Caco-2 (cell line): ENCODE data around the gene PLCH1. TPM values are rescaled to one million over a fixed set of nuclear protein-coding genes. Genes with fewer than 3 reads are reported as not detected.

ENCODE experiments used
- BruUV-seq: library from RNA; stranded (reverse); fragments of 400-500 nt; replicated peaks from 2 replicates; lab custom pipeline; 2021; lab: Mats Ljungman, UMichigan
- CTCF ChIA-PET: fragments of 300-600 bp; sonication (Branson Sonifier 250); formaldehyde crosslinking; loops from one replicate; lab custom pipeline; 2022; ENCODE audit warnings: antibody characterized with exemption; lab: Charles Lee
- POLR2A ChIA-PET: fragments of 300-600 bp; sonication (Branson Sonifier 250); formaldehyde crosslinking; loops from one replicate; lab custom pipeline; 2022; ENCODE audit warnings: antibody characterized with exemption; lab: Charles Lee
- DNase-seq, 2 experiments: peaks; one replicate each; pipeline versions ENCODE4 v3.0.0 to v3.0.0-alpha.2; 2020 to 2022
- H3K27me3 ChIP-seq: replicated peaks from 2 replicates; pipeline ENCODE4 v1.6.0; 2011; ENCODE audit warnings: low read length; ENCODE audit not compliant: control insufficient read depth, insufficient read depth
- H3K36me3 ChIP-seq: 2 replicates; pipeline ENCODE4 v1.5.1; 2011; ENCODE audit warnings: low read length; ENCODE audit not compliant: control insufficient read depth, insufficient read depth
- H3K4me1 ChIP-seq: fragments of 250-450 bp; sonication (Bioruptor Pico); 2 replicates; pipeline ENCODE4 v1.5.1; 2020; ENCODE audit warnings: mild to moderate bottlenecking
- H3K4me3 ChIP-seq: 2 replicates; pipeline ENCODE4 v1.5.1; 2011; ENCODE audit warnings: low read depth, mild to moderate bottlenecking, control low read depth, low read length
- H3K9me3 ChIP-seq: fragments of 250-450 bp; sonication (Bioruptor Pico); 2 replicates; pipeline ENCODE4 v1.5.1; 2020; ENCODE audit warnings: mild to moderate bottlenecking, moderate library complexity
- H3K27ac Mint-ChIP-seq: one replicate; pipeline ENCODE4 v1.8.0; 2022; ENCODE audit warnings: mixed read lengths; ENCODE audit not compliant: unreplicated experiment
- H3K27me3 Mint-ChIP-seq: one replicate; pipeline ENCODE4 v1.8.0; 2022; ENCODE audit warnings: mixed read lengths; ENCODE audit not compliant: insufficient read depth, unreplicated experiment
- H3K36me3 Mint-ChIP-seq: one replicate; pipeline ENCODE4 v1.8.0; 2022; ENCODE audit warnings: mild to moderate bottlenecking, mixed read lengths; ENCODE audit not compliant: insufficient read depth, unreplicated experiment
- H3K4me1 Mint-ChIP-seq: one replicate; pipeline ENCODE4 v1.8.0; 2022; ENCODE audit warnings: low read depth, mixed read lengths; ENCODE audit not compliant: unreplicated experiment
- H3K4me3 Mint-ChIP-seq: one replicate; pipeline ENCODE4 v1.8.0; 2022; ENCODE audit warnings: mild to moderate bottlenecking, moderate library complexity, mixed read lengths; ENCODE audit not compliant: unreplicated experiment
- H3K9me3 Mint-ChIP-seq: one replicate; pipeline ENCODE4 v1.8.0; 2022; ENCODE audit warnings: mixed read lengths; ENCODE audit not compliant: unreplicated experiment
- intact Hi-C: fragments of 100-400 bp; cut with micrococcal nuclease; formaldehyde crosslinking; loops from one replicate; pipeline ENCODE4 v1.10.0; 2022; ENCODE audit not compliant: unreplicated experiment
- total RNA-seq: library from RNA; stranded (reverse); gene quantifications from 2 replicates; pipeline ENCODE4 v1.2.3, GENCODE V29; 2022
- TF ChIP-seq, protein P1 (sequence below), 2 experiments: fragments of 200-600 bp in 1 of 2; IDR thresholded peaks; 1 replicate in 1 of 2; 2 replicates in 1 of 2; pipeline versions ENCODE4 v1.5.1 to v1.8.0; 2011 to 2022; ENCODE audit warnings: antibody characterized with exemption in 1 of 2, control low read depth in 1 of 2, inconsistent platforms in 1 of 2, low read depth in 1 of 2, low read length in 1 of 2, mild to moderate bottlenecking in 1 of 2, moderate library complexity in 1 of 2; ENCODE audit not compliant: insufficient read depth in 1 of 2, severe bottlenecking in 1 of 2, unreplicated experiment in 1 of 2

Gene PLCH1
- total RNA-seq, 1 experiment from 2014 or later = 3.1 TPM

DNA sequence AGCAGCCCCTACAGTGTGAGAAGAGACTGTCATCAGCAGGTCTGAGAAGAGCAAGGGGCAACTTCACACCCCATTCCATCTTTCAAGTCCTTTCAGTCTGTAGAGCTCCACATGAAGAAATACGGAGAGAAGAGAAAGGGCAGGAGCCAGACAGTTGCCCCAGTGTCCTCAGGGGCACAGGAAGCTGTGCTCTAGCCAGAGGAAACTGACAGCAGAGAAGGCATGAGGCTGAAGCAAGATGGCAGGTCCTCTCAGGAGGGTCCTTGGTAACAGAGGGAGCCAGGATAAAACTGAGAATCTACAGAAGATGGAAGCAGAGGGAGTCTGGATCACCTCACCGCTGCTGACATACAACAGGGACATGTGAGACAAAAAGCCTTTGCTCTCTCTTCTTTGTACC lies 47.3 kb downstream of the PLCH1 start:
- TF ChIP-seq, protein P1, sequence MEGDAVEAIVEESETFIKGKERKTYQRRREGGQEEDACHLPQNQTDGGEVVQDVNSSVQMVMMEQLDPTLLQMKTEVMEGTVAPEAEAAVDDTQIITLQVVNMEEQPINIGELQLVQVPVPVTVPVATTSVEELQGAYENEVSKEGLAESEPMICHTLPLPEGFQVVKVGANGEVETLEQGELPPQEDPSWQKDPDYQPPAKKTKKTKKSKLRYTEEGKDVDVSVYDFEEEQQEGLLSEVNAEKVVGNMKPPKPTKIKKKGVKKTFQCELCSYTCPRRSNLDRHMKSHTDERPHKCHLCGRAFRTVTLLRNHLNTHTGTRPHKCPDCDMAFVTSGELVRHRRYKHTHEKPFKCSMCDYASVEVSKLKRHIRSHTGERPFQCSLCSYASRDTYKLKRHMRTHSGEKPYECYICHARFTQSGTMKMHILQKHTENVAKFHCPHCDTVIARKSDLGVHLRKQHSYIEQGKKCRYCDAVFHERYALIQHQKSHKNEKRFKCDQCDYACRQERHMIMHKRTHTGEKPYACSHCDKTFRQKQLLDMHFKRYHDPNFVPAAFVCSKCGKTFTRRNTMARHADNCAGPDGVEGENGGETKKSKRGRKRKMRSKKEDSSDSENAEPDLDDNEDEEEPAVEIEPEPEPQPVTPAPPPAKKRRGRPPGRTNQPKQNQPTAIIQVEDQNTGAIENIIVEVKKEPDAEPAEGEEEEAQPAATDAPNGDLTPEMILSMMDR (IDR thresholded peaks at IDR 0.05; ENCODE audit: insufficient read depth in 1 of 2, low read depth in 1 of 2, low read length in 1 of 2, severe bottlenecking in 1 of 2, unreplicated experiment in 1 of 2) = no peak
- ChIA-PET POLR2A (no interaction called here), CTCF (no interaction called here)
- H3K27ac Mint-ChIP-seq = no peak overlapping the region
- H3K4me3 Mint-ChIP-seq = no peak overlapping the region
- H3K9me3 Mint-ChIP-seq = no peaks in the 10 kb centered on the region
- H3K4me3 ChIP-seq = no peak overlapping the region
- DNase-seq = no peak
- H3K36me3 Mint-ChIP-seq = no peaks in the 10 kb centered on the region
- H3K4me1 ChIP-seq = no peaks in the 10 kb centered on the region
- H3K27me3 ChIP-seq = no peaks in the 10 kb centered on the region
- BruUV-seq = no TSS peak
- no peaks in the 10 kb centered on the region for H3K27me3 Mint-ChIP-seq
- H3K9me3 ChIP-seq = no peaks in the 10 kb centered on the region
- no peaks in the 10 kb centered on the region for H3K4me1 Mint-ChIP-seq
- no peaks in the 10 kb centered on the region for H3K36me3 ChIP-seq
- intact Hi-C loops = no loop called here

DNA sequence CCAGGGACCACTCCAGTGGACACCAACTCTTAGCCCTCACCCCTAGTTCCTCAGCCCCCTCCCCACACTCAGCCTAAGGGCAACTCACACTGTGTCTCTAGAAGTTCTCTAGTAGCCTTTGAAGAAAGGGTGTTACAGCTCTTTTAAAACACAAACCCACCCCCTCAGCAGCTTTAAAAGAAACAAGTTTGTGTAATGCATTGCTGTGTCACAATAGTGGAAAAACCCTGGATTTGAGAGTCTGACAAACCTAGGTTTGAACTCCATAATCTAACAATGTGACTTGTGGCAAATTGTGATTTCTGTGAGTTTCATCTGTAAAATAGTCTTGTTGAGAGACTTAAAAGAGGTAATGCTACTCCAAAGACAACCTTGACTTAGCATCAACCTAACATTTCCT lies 54.0 kb downstream of the PLCH1 start:
- ChIA-PET POLR2A (no interaction called here), CTCF (no interaction called here)
- H3K36me3 Mint-ChIP-seq = no peaks in the 10 kb centered on the region
- H3K4me3 Mint-ChIP-seq = no peak overlapping the region
- H3K27ac Mint-ChIP-seq = no peak overlapping the region
- H3K27me3 Mint-ChIP-seq = no peaks in the 10 kb centered on the region
- no peaks in the 10 kb centered on the region for H3K9me3 Mint-ChIP-seq
- no TSS peak for BruUV-seq
- Histone ChIP-seq H3K4me1 (no peaks in the 10 kb centered on the region), H3K36me3 (no peaks in the 10 kb centered on the region), H3K9me3 (no peaks in the 10 kb centered on the region), H3K27me3 (no peaks in the 10 kb centered on the region), H3K4me3 (no peak overlapping the region)
- TF ChIP-seq, protein P1 (IDR thresholded peaks at IDR 0.05; ENCODE audit: insufficient read depth in 1 of 2, low read depth in 1 of 2, low read length in 1 of 2, severe bottlenecking in 1 of 2, unreplicated experiment in 1 of 2) = no peak
- intact Hi-C loops = no loop called here
- peaks cover 6% of the 10 kb centered on the region for H3K4me1 Mint-ChIP-seq
- no peak for DNase-seq

DNA sequence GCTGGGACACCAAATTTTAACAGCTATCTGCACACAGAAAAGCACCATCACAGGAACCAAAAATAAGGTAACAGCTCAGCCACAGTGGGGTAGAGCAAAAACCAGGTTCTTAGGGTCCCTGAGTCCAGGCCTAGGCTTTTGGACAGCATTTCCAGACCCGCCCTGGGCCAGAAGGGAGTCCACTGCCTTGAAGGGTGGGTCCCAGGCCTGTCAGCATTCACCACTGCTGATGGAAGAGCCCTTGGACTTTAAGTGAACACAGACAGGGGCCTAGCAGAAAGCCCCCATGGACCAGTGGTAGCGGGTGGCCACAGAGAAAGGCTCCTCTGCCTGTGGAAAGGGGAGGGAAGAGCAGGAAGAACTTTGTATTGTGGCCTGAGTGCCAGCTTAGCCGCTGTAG lies 56.4 kb downstream of the PLCH1 start:
- H3K4me3 Mint-ChIP-seq = no peak overlapping the region
- no peaks in the 10 kb centered on the region for H3K9me3 ChIP-seq
- H3K9me3 Mint-ChIP-seq = no peaks in the 10 kb centered on the region
- no peaks in the 10 kb centered on the region for H3K27me3 ChIP-seq
- TF ChIP-seq, protein P1 (IDR thresholded peaks at IDR 0.05; ENCODE audit: insufficient read depth in 1 of 2, low read depth in 1 of 2, low read length in 1 of 2, severe bottlenecking in 1 of 2, unreplicated experiment in 1 of 2) = no peak
- H3K4me3 ChIP-seq = no peak overlapping the region
- DNase-seq = no peak
- ChIA-PET POLR2A (no interaction called here), CTCF (no interaction called here)
- no peaks in the 10 kb centered on the region for H3K27me3 Mint-ChIP-seq
- no peaks in the 10 kb centered on the region for H3K36me3 Mint-ChIP-seq
- no peaks in the 10 kb centered on the region for H3K4me1 ChIP-seq
- H3K36me3 ChIP-seq = no peaks in the 10 kb centered on the region
- peaks cover 6% of the 10 kb centered on the region for H3K4me1 Mint-ChIP-seq
- intact Hi-C loops = no loop called here
- BruUV-seq = no TSS peak
- no peak overlapping the region for H3K27ac Mint-ChIP-seq
